Amniotic epithelial cell (primary cell): ENCODE results near the gene DCAF12L2.
"Not testable (repeated sequence)": the region's sequence is repeated elsewhere in the genome, so short reads cannot be mapped to it uniquely, and the experiment has no call there.

Experiments
- DNase-seq: peaks from one replicate; pipeline ENCODE4 v3.0.0-alpha.2; 2010; ENCODE audit warnings: low read depth

The DCAF12L2 gene

GRCh38 chrX:126165721-126166461, at the start of gene DCAF12L2:
Gene DCAF12L2, minus strand, starts transcription at chrX:126166289. Its CDS starts 365 bp downstream, at chrX:126165924.
- no peak for DNase-seq

GRCh38 chrX:126190888-126191287, 24.8 kb upstream of the DCAF12L2 start:
- DNase-seq = not testable (repeated sequence)

- DNase-seq = no peak
These were observed 11.2 kb upstream of the DCAF12L2 start for GRCh38 chrX:126177133-126177840.

- DNase-seq = peak; percentile 1
These were observed 4.6 kb upstream of the DCAF12L2 start for GRCh38 chrX:126170720-126171119.

GRCh38 chrX:126167560-126167959, 1.5 kb upstream of the DCAF12L2 start:
- no peak for DNase-seq

GRCh38 chrX:126165401-126165720, 728 bp downstream of the DCAF12L2 start:
- no peak for DNase-seq

- DNase-seq = no peak
These were observed 1.2 kb downstream of the DCAF12L2 start for GRCh38 chrX:126164689-126165400.

GRCh38 chrX:126164226-126164625, 1.9 kb downstream of the DCAF12L2 start:
- DNase-seq = no peak

GRCh38 chrX:126141014-126141413, 25.1 kb downstream of the DCAF12L2 start:
- no peak for DNase-seq

GRCh38 chrX:126137899-126138298, 28.2 kb downstream of the DCAF12L2 start:
- no peak for DNase-seq

- DNase-seq = no peak
These were observed 41.4 kb downstream of the DCAF12L2 start for GRCh38 chrX:126124721-126125120.
